ENCODE data around the gene FRMPD1. TPM values are rescaled to one million over a fixed set of nuclear protein-coding genes. Genes with fewer than 3 reads are reported as not detected.
A peak's percentile ranks its signal among the peaks of the same experiment; 100 is the strongest.
"Not testable (repeated sequence)": the region's sequence is repeated elsewhere in the genome, so short reads cannot be mapped to it uniquely, and the experiment has no call there.

FRMPD1 gene
- total RNA-seq (not detected), polyA plus RNA-seq (not detected)

- DNase-seq: peak; percentile 42 to 58 (median 55)
- H3K4me3 ChIP-seq (ENCODE audit: low read length in 2 of 2): peak within 1 kb of the TSS; percentile 44 to 50
- intact Hi-C loops (cut with micrococcal nuclease): no loop called here
- H3K4me1 ChIP-seq (ENCODE audit: insufficient read depth, low read length): peaks cover 9% of the 10 kb centered on the region
- peaks cover 41 to 59% of the 10 kb centered on the region in 2 donors for H3K27me3 Mint-ChIP-seq
- H3K27ac ChIP-seq (ENCODE audit: low read depth, low read length): no peak within 1 kb of the TSS
- H3K27me3 ChIP-seq (ENCODE audit: insufficient read depth, low read length): peaks cover 22% of the 10 kb centered on the region
- no peaks in the 10 kb centered on the region for H3K9me3 ChIP-seq (ENCODE audit: control insufficient read depth in 1 of 2, low read length in 2 of 2)
- POLR2A ChIA-PET (ENCODE audit: partially characterized antibody): interaction anchor here (0.8 kb wide), 1 partner anchor 165 kb away, joined by 3 read pairs; the partner anchor contains the start of gene POLR1E
- peak within 1 kb of the TSS in 3 of 7 donors; percentile 0 to 31 (median 14) for H3K27ac Mint-ChIP-seq
- CTCF ChIA-PET (ENCODE audit: partially characterized antibody): no interaction called here
- no peaks in the 10 kb centered on the region for H3K9me3 Mint-ChIP-seq
- H3K36me3 ChIP-seq (ENCODE audit: insufficient read depth, low read length): no peaks in the 10 kb centered on the region
- H3K36me3 Mint-ChIP-seq: no peaks in the 10 kb centered on the region
- peak within 1 kb of the TSS; percentile 78 to 90 (median 82) for H3K4me3 Mint-ChIP-seq
- H3K4me1 Mint-ChIP-seq: peaks cover 6 to 18% (median 13%) of the 10 kb centered on the region in 4 donors
These were observed at the start of gene FRMPD1 for GRCh38 chr9:37650873-37651768. Gene FRMPD1, plus strand, starts transcription at chr9:37650954. Its CDS starts 41,688 bp downstream, at chr9:37692642.

- not testable (repeated sequence) for H3K36me3 Mint-ChIP-seq, H3K9me3 Mint-ChIP-seq
- peaks cover 8 to 27% of the 10 kb centered on the region in 2 donors for H3K27me3 Mint-ChIP-seq
These were observed 48.7 kb upstream of the FRMPD1 start for GRCh38 chr9:37602061-37602460.

GRCh38 chr9:37602817-37603216 is 47.9 kb upstream of the FRMPD1 start:
- Mint-ChIP-seq H3K4me1 (no peaks in the 10 kb centered on the region), H3K9me3 (no peaks in the 10 kb centered on the region), H3K27ac (no peak overlapping the region), H3K4me3 (no peak overlapping the region), H3K27me3 (peaks cover 11 to 25% of the 10 kb centered on the region in 2 donors), H3K36me3 (no peaks in the 10 kb centered on the region)
- ChIA-PET CTCF (ENCODE audit: partially characterized antibody) (no interaction called here), POLR2A (ENCODE audit: partially characterized antibody) (no interaction called here)
- no peak overlapping the region for H3K27ac ChIP-seq (ENCODE audit: low read depth, low read length)
- H3K9me3 ChIP-seq (ENCODE audit: control insufficient read depth in 1 of 2, low read length in 2 of 2): no peaks in the 10 kb centered on the region
- no peak overlapping the region for H3K4me3 ChIP-seq (ENCODE audit: low read length in 2 of 2)
- no peak for DNase-seq
- H3K4me1 ChIP-seq (ENCODE audit: insufficient read depth, low read length): no peaks in the 10 kb centered on the region
- intact Hi-C loops (cut with micrococcal nuclease): no loop called here
- peaks cover 5% of the 10 kb centered on the region for H3K27me3 ChIP-seq (ENCODE audit: insufficient read depth, low read length)
- H3K36me3 ChIP-seq (ENCODE audit: insufficient read depth, low read length): no peaks in the 10 kb centered on the region

More at GRCh38 chr9:37602061-37602460, 48.7 kb upstream of the FRMPD1 start:
- intact Hi-C loops (cut with micrococcal nuclease); CTCF ChIA-PET (ENCODE audit: partially characterized antibody); H3K36me3 ChIP-seq (ENCODE audit: insufficient read depth, low read length); H3K27me3 ChIP-seq (ENCODE audit: insufficient read depth, low read length); H3K4me1 ChIP-seq (ENCODE audit: insufficient read depth, low read length); H3K27ac ChIP-seq (ENCODE audit: low read depth, low read length); H3K27ac Mint-ChIP-seq; DNase-seq; H3K4me1 Mint-ChIP-seq; POLR2A ChIA-PET (ENCODE audit: partially characterized antibody); H3K4me3 Mint-ChIP-seq; H3K4me3 ChIP-seq (ENCODE audit: low read length in 2 of 2); H3K9me3 ChIP-seq (ENCODE audit: control insufficient read depth in 1 of 2, low read length in 2 of 2): not testable (repeated sequence)

GRCh38 chr9:37604296-37604695 is 46.5 kb upstream of the FRMPD1 start:
- H3K36me3 Mint-ChIP-seq: no peaks in the 10 kb centered on the region
- H3K4me3 Mint-ChIP-seq: no peak overlapping the region
- no peak overlapping the region for H3K4me3 ChIP-seq (ENCODE audit: low read length in 2 of 2)
- ChIA-PET CTCF (ENCODE audit: partially characterized antibody) (no interaction called here), POLR2A (ENCODE audit: partially characterized antibody) (no interaction called here)
- no peak for DNase-seq
- intact Hi-C loops (cut with micrococcal nuclease): no loop called here
- H3K9me3 Mint-ChIP-seq: peaks cover 0 to 2% (median 0%) of the 10 kb centered on the region in 8 donors
- H3K27ac Mint-ChIP-seq: no peak overlapping the region
- peaks cover 5% of the 10 kb centered on the region for H3K27me3 ChIP-seq (ENCODE audit: insufficient read depth, low read length)
- no peaks in the 10 kb centered on the region for H3K9me3 ChIP-seq (ENCODE audit: control insufficient read depth in 1 of 2, low read length in 2 of 2)
- H3K27me3 Mint-ChIP-seq: peaks cover 14 to 28% of the 10 kb centered on the region in 2 donors
- no peaks in the 10 kb centered on the region for H3K4me1 ChIP-seq (ENCODE audit: insufficient read depth, low read length)
- H3K4me1 Mint-ChIP-seq: no peaks in the 10 kb centered on the region
- no peak overlapping the region for H3K27ac ChIP-seq (ENCODE audit: low read depth, low read length)
- no peaks in the 10 kb centered on the region for H3K36me3 ChIP-seq (ENCODE audit: insufficient read depth, low read length)

GRCh38 chr9:37608250-37608649 is 42.5 kb upstream of the FRMPD1 start:
- Mint-ChIP-seq H3K27me3 (peaks cover 12 to 20% of the 10 kb centered on the region in 2 donors), H3K4me1 (no peaks in the 10 kb centered on the region), H3K36me3 (no peaks in the 10 kb centered on the region), H3K4me3 (no peak overlapping the region), H3K9me3 (peaks cover 0 to 2% (median 0%) of the 10 kb centered on the region in 8 donors), H3K27ac (peak overlapping the region in 1 of 7 donors; percentile 10)
- Histone ChIP-seq H3K9me3 (ENCODE audit: control insufficient read depth in 1 of 2, low read length in 2 of 2) (no peaks in the 10 kb centered on the region), H3K4me3 (ENCODE audit: low read length in 2 of 2) (no peak overlapping the region), H3K36me3 (ENCODE audit: insufficient read depth, low read length) (no peaks in the 10 kb centered on the region), H3K4me1 (ENCODE audit: insufficient read depth, low read length) (no peaks in the 10 kb centered on the region), H3K27me3 (ENCODE audit: insufficient read depth, low read length) (peaks cover 2% of the 10 kb centered on the region), H3K27ac (ENCODE audit: low read depth, low read length) (no peak overlapping the region)
- intact Hi-C loops (cut with micrococcal nuclease): no loop called here
- CTCF ChIA-PET (ENCODE audit: partially characterized antibody): no interaction called here
- POLR2A ChIA-PET (ENCODE audit: partially characterized antibody): no interaction called here
- DNase-seq: no peak

GRCh38 chr9:37609735-37610397 is 40.9 kb upstream of the FRMPD1 start:
- H3K27me3 ChIP-seq (ENCODE audit: insufficient read depth, low read length): no peaks in the 10 kb centered on the region
- H3K4me1 Mint-ChIP-seq: no peaks in the 10 kb centered on the region
- H3K9me3 Mint-ChIP-seq: peaks cover 0 to 2% (median 0%) of the 10 kb centered on the region in 8 donors
- POLR2A ChIA-PET (ENCODE audit: partially characterized antibody): no interaction called here
- H3K4me1 ChIP-seq (ENCODE audit: insufficient read depth, low read length): no peaks in the 10 kb centered on the region
- CTCF ChIA-PET (ENCODE audit: partially characterized antibody): no interaction called here
- H3K4me3 Mint-ChIP-seq: no peak overlapping the region
- H3K36me3 ChIP-seq (ENCODE audit: insufficient read depth, low read length): no peaks in the 10 kb centered on the region
- H3K9me3 ChIP-seq (ENCODE audit: control insufficient read depth in 1 of 2, low read length in 2 of 2): no peaks in the 10 kb centered on the region
- intact Hi-C loops (cut with micrococcal nuclease): no loop called here
- H3K27me3 Mint-ChIP-seq: peaks cover 9 to 18% of the 10 kb centered on the region in 2 donors
- no peak overlapping the region for H3K4me3 ChIP-seq (ENCODE audit: low read length in 2 of 2)
- H3K27ac Mint-ChIP-seq: no peak overlapping the region
- no peaks in the 10 kb centered on the region for H3K36me3 Mint-ChIP-seq
- DNase-seq: no peak
- H3K27ac ChIP-seq (ENCODE audit: low read depth, low read length): no peak overlapping the region

GRCh38 chr9:37611014-37611413 is 39.7 kb upstream of the FRMPD1 start:
- H3K9me3 Mint-ChIP-seq: peaks cover 0 to 2% (median 0%) of the 10 kb centered on the region in 8 donors
- H3K4me3 Mint-ChIP-seq: no peak overlapping the region
- POLR2A ChIA-PET (ENCODE audit: partially characterized antibody): no interaction called here
- peaks cover 9 to 13% of the 10 kb centered on the region in 2 donors for H3K27me3 Mint-ChIP-seq
- no peaks in the 10 kb centered on the region for H3K36me3 ChIP-seq (ENCODE audit: insufficient read depth, low read length)
- H3K27me3 ChIP-seq (ENCODE audit: insufficient read depth, low read length): no peaks in the 10 kb centered on the region
- no peak overlapping the region for H3K27ac Mint-ChIP-seq
- H3K4me1 Mint-ChIP-seq: no peaks in the 10 kb centered on the region
- intact Hi-C loops (cut with micrococcal nuclease): no loop called here
- no peak for DNase-seq
- no peaks in the 10 kb centered on the region for H3K36me3 Mint-ChIP-seq
- H3K4me3 ChIP-seq (ENCODE audit: low read length in 2 of 2): no peak overlapping the region
- H3K4me1 ChIP-seq (ENCODE audit: insufficient read depth, low read length): no peaks in the 10 kb centered on the region
- H3K9me3 ChIP-seq (ENCODE audit: control insufficient read depth in 1 of 2, low read length in 2 of 2): no peaks in the 10 kb centered on the region
- no peak overlapping the region for H3K27ac ChIP-seq (ENCODE audit: low read depth, low read length)
- CTCF ChIA-PET (ENCODE audit: partially characterized antibody): no interaction called here

All from CD4-positive, alpha-beta memory T cell (primary cell).